Common myeloid progenitor, CD34-positive (primary cell): Measurements from ENCODE around the gene ACAP2.
A peak's percentile ranks its signal among the peaks of the same experiment; 100 is the strongest.

Source experiments
- CTCF ChIA-PET: fragments of 350-600 bp; sonication (Branson Sonifier 250); formaldehyde crosslinking; loops from one replicate; lab custom pipeline; 2021; ENCODE audit warnings: antibody characterized with exemption; lab: Charles Lee
- POLR2A ChIA-PET: fragments of 350-600 bp; sonication (Branson Sonifier 250); formaldehyde crosslinking; loops from one replicate; lab custom pipeline; 2021; ENCODE audit warnings: antibody characterized with exemption; lab: Charles Lee
- DNase-seq, 3 donors: peaks; one replicate each; pipeline versions ENCODE4 v3.0.0 to v3.0.0-alpha.2; 2013
- H3K27ac ChIP-seq, 2 experiments: 1 replicate in 1 of 2; 2 replicates in 1 of 2; pipeline ENCODE4 v1.7.0; 2013; ENCODE audit warnings: inconsistent platforms in 2 of 2, low read length in 2 of 2, mild to moderate bottlenecking in 2 of 2, low read depth in 1 of 2, moderate library complexity in 1 of 2; ENCODE audit not compliant: severe bottlenecking in 2 of 2, insufficient read depth in 1 of 2, poor library complexity in 1 of 2
- H3K27me3 ChIP-seq, 5 experiments: replicated peaks in 2 of 5; 1 replicate in 3 of 5; 2 replicates in 2 of 5; pipeline versions ENCODE4 v1.6.1 to v1.7.0; 2013; ENCODE audit warnings: low read length in 4 of 5, mild to moderate bottlenecking in 2 of 5, moderate library complexity in 2 of 5, inconsistent platforms in 1 of 5; ENCODE audit not compliant: insufficient read depth in 5 of 5, control insufficient read depth in 4 of 5
- H3K36me3 ChIP-seq, 4 experiments: 1 replicate in 2 of 4; 2 replicates in 2 of 4; pipeline versions ENCODE4 v1.6.1 to v1.7.0; 2013; ENCODE audit warnings: low read length in 3 of 4, control low read depth in 1 of 4, mild to moderate bottlenecking in 1 of 4; ENCODE audit not compliant: control insufficient read depth in 4 of 4, insufficient read depth in 4 of 4
- H3K4me1 ChIP-seq, 4 experiments: 1 replicate in 3 of 4; 2 replicates in 1 of 4; pipeline versions ENCODE4 v1.6.1 to v1.7.1; 2013; ENCODE audit warnings: low read length in 3 of 4, mild to moderate bottlenecking in 3 of 4, control low read depth in 1 of 4, inconsistent platforms in 1 of 4, moderate library complexity in 1 of 4; ENCODE audit not compliant: control insufficient read depth in 4 of 4, insufficient read depth in 4 of 4; ENCODE audit errors: control extremely low read depth in 1 of 4
- H3K4me3 ChIP-seq, 7 experiments: 1 replicate in 4 of 7; 2 replicates in 3 of 7; pipeline versions ENCODE4 v1.5.1 to v1.7.0; 2013; ENCODE audit warnings: mild to moderate bottlenecking in 7 of 7, low read length in 6 of 7, moderate library complexity in 6 of 7, inconsistent platforms in 2 of 7, low read depth in 2 of 7, control low read depth in 1 of 7; ENCODE audit not compliant: insufficient read depth in 4 of 7, control insufficient read depth in 1 of 7; ENCODE audit errors: extremely low read depth in 1 of 7
- H3K9me3 ChIP-seq, 5 experiments: 1 replicate in 4 of 5; 2 replicates in 1 of 5; pipeline versions ENCODE4 v1.6.1 to v1.7.1; 2013; ENCODE audit warnings: low read length in 4 of 5, mild to moderate bottlenecking in 2 of 5, inconsistent platforms in 1 of 5, low read depth in 1 of 5, moderate library complexity in 1 of 5; ENCODE audit not compliant: control insufficient read depth in 4 of 5, insufficient read depth in 2 of 5; ENCODE audit errors: control extremely low read depth in 1 of 5
- WGBS: methylation state at CpG from one replicate; pipeline ENCODE4 v1.1.5; 2013; ENCODE audit not compliant: insufficient coverage; 5-methylcytosine and 5-hydroxymethylcytosine counted together

Gene ACAP2

DNA sequence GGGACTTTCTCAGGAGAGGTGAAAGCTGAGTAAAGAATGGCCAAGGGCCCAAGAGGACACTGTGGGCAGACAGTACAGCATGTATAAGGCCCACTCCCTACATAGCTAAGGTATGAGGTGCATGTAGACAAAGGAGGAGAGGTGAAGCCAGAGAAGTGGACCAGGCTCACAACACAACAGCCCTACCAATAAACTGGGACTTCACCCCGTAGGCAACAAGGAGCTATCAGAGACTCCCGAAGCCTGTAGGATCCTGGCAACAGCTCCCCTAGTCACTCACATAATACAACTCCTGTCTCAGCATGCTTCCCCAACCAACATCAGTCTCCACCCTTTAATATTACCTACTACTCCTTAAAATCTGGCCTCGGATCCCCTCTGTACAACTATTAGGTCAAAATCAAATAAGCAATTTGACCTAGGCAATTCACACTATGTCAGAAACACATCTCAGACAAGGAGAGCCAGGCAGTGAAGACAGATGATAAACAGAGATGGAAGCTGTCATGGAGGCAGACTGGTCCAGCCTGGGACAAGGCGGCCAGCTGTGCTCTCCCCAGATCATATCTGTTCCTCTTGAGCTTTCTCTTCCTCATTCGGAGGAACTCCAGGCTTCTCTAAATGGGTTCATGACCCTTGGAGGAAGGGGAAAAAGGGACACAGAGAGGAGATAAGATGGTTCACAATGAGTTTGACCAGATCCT lies 173.3 kb downstream of the ACAP2 start:
- peak in 2 of 3 donors; percentile 11 to 27 for DNase-seq
- Histone ChIP-seq H3K4me1 (peaks cover 7 to 27% (median 23%) of the 10 kb centered on the region in 4 experiments), H3K9me3 (no peaks in the 10 kb centered on the region), H3K4me3 (peak overlapping the region in 6 of 7 experiments; percentile 76 to 93 (median 82)), H3K36me3 (peaks cover 0 to 28% (median 7%) of the 10 kb centered on the region in 4 experiments), H3K27ac (peak overlapping the region in 1 of 2 experiments; percentile 78), H3K27me3 (no peaks in the 10 kb centered on the region)
- WGBS = 64% methylated on average over 5 of the region's 5 CpGs
- CTCF ChIA-PET = interaction anchor here (0.7 to 4.6 kb wide), 13 partner anchors 8 to 597 kb away, joined by 3 to 87 read pairs (median 3); partner anchors contain the start of gene LSG1
- POLR2A ChIA-PET = interaction anchor here (1.0 to 1.5 kb wide), 2 partner anchors 8 to 9 kb away, joined by 4 to 7 read pairs; no protein-coding TSS in a partner anchor

DNA sequence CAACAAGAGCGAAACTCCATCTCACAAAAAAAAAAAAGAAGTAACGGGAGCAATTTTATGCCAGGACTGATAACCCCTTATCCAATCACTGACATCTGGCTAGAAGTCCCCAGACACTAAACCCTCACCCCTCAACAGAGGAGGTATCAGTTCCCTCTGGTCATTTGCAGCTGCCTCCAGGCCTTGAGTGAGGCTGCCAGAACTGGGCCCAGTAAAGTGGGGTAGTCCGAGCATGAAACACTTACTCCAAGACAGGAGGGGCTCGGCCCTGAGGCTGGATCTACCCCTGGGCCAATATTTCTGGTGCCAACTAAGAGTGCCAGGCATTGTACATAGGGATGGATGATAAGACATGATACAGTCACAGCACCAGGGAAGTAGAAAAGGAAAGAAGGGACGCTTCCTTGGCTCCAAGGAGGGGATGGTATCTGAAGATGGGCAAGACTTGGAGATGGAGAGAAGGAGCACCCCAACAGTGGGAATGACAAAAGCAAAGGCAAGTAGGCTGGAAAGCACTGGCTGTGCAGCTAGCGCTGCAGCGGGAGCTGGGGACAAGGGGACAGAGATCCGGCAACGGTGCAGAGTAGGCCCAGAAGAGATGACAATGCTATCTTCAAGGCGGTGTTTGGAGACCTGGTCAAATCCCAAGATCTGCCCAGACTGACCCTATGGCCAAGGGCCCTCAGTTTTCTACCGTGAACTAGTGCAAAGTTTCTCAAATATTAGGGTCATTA lies 174.1 kb downstream of the ACAP2 start:
- H3K27ac ChIP-seq = no peak overlapping the region
- H3K4me3 ChIP-seq = peak overlapping the region in 1 of 7 experiments; percentile 81
- H3K4me1 ChIP-seq = peaks cover 7 to 34% (median 23%) of the 10 kb centered on the region in 4 experiments
- H3K36me3 ChIP-seq = peaks cover 0 to 30% (median 7%) of the 10 kb centered on the region in 4 experiments
- POLR2A ChIA-PET = no interaction called here
- CTCF ChIA-PET = interaction anchor here (1.8 to 4.6 kb wide), 5 partner anchors 7 to 596 kb away, joined by 4 to 87 read pairs (median 27); partner anchors contain the start of gene LSG1
- DNase-seq = no peak
- WGBS = 97% methylated on average over 9 of the region's 11 CpGs
- no peaks in the 10 kb centered on the region for H3K9me3 ChIP-seq
- no peaks in the 10 kb centered on the region for H3K27me3 ChIP-seq

DNA sequence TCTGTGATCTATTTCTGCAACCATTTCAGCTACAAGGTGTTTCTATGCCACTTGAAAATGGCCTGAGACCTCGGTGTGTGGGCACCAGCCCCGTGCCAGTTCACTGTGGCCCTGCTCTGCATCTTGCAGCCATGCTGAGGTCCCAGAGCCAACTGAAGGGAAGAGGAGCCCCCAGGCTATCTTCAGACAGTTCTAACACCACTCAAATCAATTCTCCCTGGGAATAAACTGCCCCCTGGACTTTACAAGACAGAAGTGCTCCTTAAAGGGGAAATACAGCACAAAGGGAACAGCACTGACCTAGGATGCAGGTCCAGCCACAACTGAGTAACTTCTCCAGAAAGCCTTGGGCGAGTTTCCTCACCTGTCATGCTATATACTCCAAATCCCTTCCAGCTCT lies 175.7 kb downstream of the ACAP2 start:
- no peaks in the 10 kb centered on the region for H3K9me3 ChIP-seq
- ChIA-PET CTCF (interaction anchor here (1.4 kb wide), 1 partner anchor 602 kb away, joined by 3 read pairs; no protein-coding TSS in a partner anchor), POLR2A (no interaction called here)
- H3K27ac ChIP-seq = no peak overlapping the region
- 90% methylated on average over 3 of the region's 3 CpGs for WGBS
- peaks cover 7 to 36% (median 23%) of the 10 kb centered on the region in 4 experiments for H3K4me1 ChIP-seq
- no peak for DNase-seq
- H3K4me3 ChIP-seq = no peak overlapping the region
- H3K27me3 ChIP-seq = no peaks in the 10 kb centered on the region
- peaks cover 0 to 34% (median 7%) of the 10 kb centered on the region in 4 experiments for H3K36me3 ChIP-seq

DNA sequence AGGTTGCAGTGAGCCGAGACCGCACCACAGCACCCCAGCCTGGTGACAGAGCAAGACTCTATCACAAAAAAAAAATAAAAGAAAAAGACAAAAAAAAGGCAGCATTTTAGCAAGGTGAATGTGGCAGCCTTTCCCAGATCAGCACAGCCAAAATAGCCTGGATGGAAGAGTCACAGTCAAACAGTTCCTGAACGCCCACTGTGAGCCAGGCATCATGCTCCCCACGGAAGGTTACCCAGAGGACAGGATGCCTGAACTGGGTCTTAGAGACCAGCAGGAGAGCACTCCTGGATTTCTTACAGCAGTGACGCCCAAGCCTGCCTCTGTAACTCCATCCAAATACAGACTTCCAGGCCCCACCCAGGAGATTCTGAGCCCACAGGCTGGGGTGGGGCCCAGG lies 176.4 kb downstream of the ACAP2 start:
- Histone ChIP-seq H3K4me1 (peaks cover 1 to 32% (median 18%) of the 10 kb centered on the region in 4 experiments), H3K4me3 (no peak overlapping the region), H3K9me3 (no peaks in the 10 kb centered on the region), H3K36me3 (peaks cover 0 to 34% (median 7%) of the 10 kb centered on the region in 4 experiments), H3K27me3 (no peaks in the 10 kb centered on the region), H3K27ac (no peak overlapping the region)
- CTCF ChIA-PET = interaction anchor here (1.3 kb wide), 1 partner anchor 584 kb away, joined by 6 read pairs; no protein-coding TSS in a partner anchor
- 92% methylated on average over 2 of the region's 5 CpGs for WGBS
- DNase-seq = no peak
- POLR2A ChIA-PET = no interaction called here

DNA sequence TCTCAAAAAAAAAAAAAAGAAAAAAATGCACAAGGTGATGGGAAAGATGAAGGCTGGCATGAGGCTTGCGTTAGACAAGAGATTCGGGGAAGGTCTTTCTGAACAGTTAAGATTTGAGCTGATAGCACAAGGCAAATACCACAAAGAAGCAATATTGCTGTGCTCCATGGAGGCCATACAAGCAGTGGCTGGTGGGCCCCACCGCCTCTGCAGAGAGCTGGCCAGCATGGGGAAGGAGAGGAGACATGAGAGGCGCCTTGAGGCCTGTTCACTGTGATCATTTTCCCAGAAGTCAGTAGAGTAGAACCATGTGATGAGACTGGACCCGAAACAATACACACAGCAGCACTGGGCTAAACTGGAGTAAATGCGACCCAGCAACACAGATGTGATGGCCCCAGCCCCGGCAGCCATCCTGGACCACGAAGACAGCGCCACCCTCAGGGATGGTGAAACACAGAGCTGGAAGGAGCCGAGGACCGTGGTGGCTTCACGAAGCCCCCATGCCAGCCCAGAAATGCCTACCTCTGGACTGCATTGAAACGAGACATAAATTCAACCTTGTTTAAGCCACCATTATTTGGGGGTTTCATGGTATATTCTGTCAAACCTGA lies 177.3 kb downstream of the ACAP2 start:
- H3K27ac ChIP-seq = no peak overlapping the region
- H3K4me3 ChIP-seq = no peak overlapping the region
- CTCF ChIA-PET = interaction anchor here (1.3 kb wide), 1 partner anchor 583 kb away, joined by 6 read pairs; no protein-coding TSS in a partner anchor
- 95% methylated on average over 12 of the region's 13 CpGs for WGBS
- POLR2A ChIA-PET = no interaction called here
- H3K4me1 ChIP-seq = peaks cover 1 to 40% (median 24%) of the 10 kb centered on the region in 4 experiments
- peaks cover 0 to 34% (median 7%) of the 10 kb centered on the region in 4 experiments for H3K36me3 ChIP-seq
- no peaks in the 10 kb centered on the region for H3K9me3 ChIP-seq
- no peak for DNase-seq
- H3K27me3 ChIP-seq = no peaks in the 10 kb centered on the region

DNA sequence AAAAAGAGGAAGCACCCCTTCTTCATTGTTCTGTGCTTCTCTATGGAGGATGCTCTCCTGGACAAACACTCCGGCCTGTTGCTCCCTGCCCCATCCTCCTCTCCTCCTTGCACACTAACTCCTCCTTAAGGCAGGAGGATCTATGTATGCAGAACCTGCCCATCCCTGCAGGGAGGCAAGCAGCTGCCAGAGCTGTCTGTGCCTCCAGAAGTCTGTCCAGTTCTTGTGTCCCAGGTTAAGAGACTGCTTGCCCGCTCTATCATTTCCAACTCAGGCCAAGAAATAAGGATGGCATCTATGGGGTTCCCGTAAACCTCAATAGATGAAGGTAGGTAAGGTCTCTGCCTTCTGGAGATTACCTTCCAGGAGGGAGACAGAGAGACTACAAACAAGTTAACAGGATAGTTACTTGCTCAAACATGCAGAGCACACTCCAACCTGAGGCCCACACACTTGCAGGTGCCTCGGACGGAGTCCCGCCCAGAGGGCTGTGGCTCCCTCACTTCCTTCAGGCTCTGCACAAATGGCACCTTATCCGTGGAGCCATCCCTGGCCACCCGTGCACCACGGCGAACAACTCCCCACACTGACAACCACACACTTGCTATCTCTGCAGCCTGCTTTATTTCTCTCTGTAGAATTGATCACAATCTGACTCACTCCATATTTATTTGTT lies 178.8 kb downstream of the ACAP2 start:
- no peaks in the 10 kb centered on the region for H3K27me3 ChIP-seq
- H3K36me3 ChIP-seq = peaks cover 0 to 32% (median 7%) of the 10 kb centered on the region in 4 experiments
- 86% methylated on average over 10 of the region's 10 CpGs for WGBS
- no peak overlapping the region for H3K4me3 ChIP-seq
- ChIA-PET CTCF (interaction anchor here (0.6 to 3.7 kb wide), 6 partner anchors 10 to 789 kb away, joined by 3 to 23 read pairs (median 3); partner anchors contain the start of gene LSG1), POLR2A (interaction anchor here (1.1 kb wide), 1 partner anchor 7 kb away, joined by 3 read pairs; no protein-coding TSS in a partner anchor)
- no peaks in the 10 kb centered on the region for H3K9me3 ChIP-seq
- no peak overlapping the region for H3K27ac ChIP-seq
- peak in 2 of 3 donors; percentile 28 to 54 for DNase-seq
- H3K4me1 ChIP-seq = peaks cover 0 to 38% (median 20%) of the 10 kb centered on the region in 4 experiments
